SK-N-SH treated with all-trans-retinoic acid at 6 μM for 48 hours (cell line): ENCODE measurements around the gene GH1.

Source experiments
- CREB5 ChIP-seq: fragments of 250-450 bp; sonication (Bioruptor Pico); IDR thresholded peaks from 2 replicates; pipeline ENCODE4 v1.5.1; 2020; ENCODE audit warnings: low read depth, mild to moderate bottlenecking, moderate library complexity
- CSDC2 ChIP-seq: fragments of 250-450 bp; sonication (Bioruptor Pico); IDR thresholded peaks from 2 replicates; pipeline ENCODE4 v1.5.0; 2020; ENCODE audit warnings: mild to moderate bottlenecking, moderate library complexity
- ESRRG ChIP-seq: fragments of 250-450 bp; sonication (Bioruptor Pico); IDR thresholded peaks from 2 replicates; pipeline ENCODE4 v1.6.1; 2021; ENCODE audit warnings: mild to moderate bottlenecking
- GLIS3 ChIP-seq: fragments of 250-450 bp; sonication (Bioruptor Pico); IDR thresholded peaks from 2 replicates; pipeline ENCODE4 v1.5.0; 2020; ENCODE audit warnings: mild to moderate bottlenecking, moderate library complexity

GRCh38 chr17:63918305-63918704 is 334 bp downstream of the GH1 start:
- TF ChIP-seq GLIS3 (no peak), CSDC2 (CRISPR knock-in tag) (no peak), CREB5 (no peak), ESRRG (CRISPR knock-in tag) (no peak)
